ENCODE results near the gene PPL.
"Not testable (repeated sequence)": the region's sequence is repeated elsewhere in the genome, so short reads cannot be mapped to it uniquely, and the experiment has no call there.

PPL gene

GRCh38 chr16:4933871-4934395, 3.0 kb downstream of the PPL start:
- no peak for DNase-seq (ENCODE audit: low read depth in 3 of 3, low spot score in 1 of 3)

GRCh38 chr16:4933433-4933832, 3.5 kb downstream of the PPL start:
- no peak for DNase-seq (ENCODE audit: low read depth in 3 of 3, low spot score in 1 of 3)

- DNase-seq (ENCODE audit: low read depth in 3 of 3, low spot score in 1 of 3): no peak
These were observed 5.6 kb downstream of the PPL start for GRCh38 chr16:4931381-4931780.

GRCh38 chr16:4929619-4930018, 7.3 kb downstream of the PPL start:
- not testable (repeated sequence) for DNase-seq (ENCODE audit: low read depth in 3 of 3, low spot score in 1 of 3)

GRCh38 chr16:4928227-4928626, 8.7 kb downstream of the PPL start:
- no peak for DNase-seq (ENCODE audit: low read depth in 3 of 3, low spot score in 1 of 3)

- no peak for DNase-seq (ENCODE audit: low read depth in 3 of 3, low spot score in 1 of 3)
These were observed 9.3 kb downstream of the PPL start for GRCh38 chr16:4927661-4928060.

- DNase-seq (ENCODE audit: low read depth in 3 of 3, low spot score in 1 of 3): no peak
These were observed 10.0 kb downstream of the PPL start for GRCh38 chr16:4926928-4927327.

- no peak for DNase-seq (ENCODE audit: low read depth in 3 of 3, low spot score in 1 of 3)
These were observed 11.2 kb downstream of the PPL start for GRCh38 chr16:4925791-4926190.

- DNase-seq (ENCODE audit: low read depth in 3 of 3, low spot score in 1 of 3): no peak
These were observed 11.7 kb downstream of the PPL start for GRCh38 chr16:4925293-4925607.

GRCh38 chr16:4924593-4925292, 12.2 kb downstream of the PPL start:
- DNase-seq (ENCODE audit: low read depth in 3 of 3, low spot score in 1 of 3): no peak

GRCh38 chr16:4923853-4924252, 13.1 kb downstream of the PPL start:
- DNase-seq (ENCODE audit: low read depth in 3 of 3, low spot score in 1 of 3): no peak

GRCh38 chr16:4922721-4923342, 14.1 kb downstream of the PPL start:
- DNase-seq (ENCODE audit: low read depth in 3 of 3, low spot score in 1 of 3): no peak

GRCh38 chr16:4920826-4921225, 16.1 kb downstream of the PPL start:
- no peak for DNase-seq (ENCODE audit: low read depth in 3 of 3, low spot score in 1 of 3)

GRCh38 chr16:4918781-4919251, 18.1 kb downstream of the PPL start:
- no peak for DNase-seq (ENCODE audit: low read depth in 3 of 3, low spot score in 1 of 3)

GRCh38 chr16:4917117-4917516, 19.8 kb downstream of the PPL start:
- DNase-seq (ENCODE audit: low read depth in 3 of 3, low spot score in 1 of 3): no peak

GRCh38 chr16:4915226-4915761, 21.7 kb downstream of the PPL start:
- DNase-seq (ENCODE audit: low read depth in 3 of 3, low spot score in 1 of 3): no peak

- DNase-seq (ENCODE audit: low read depth in 3 of 3, low spot score in 1 of 3): no peak
These were observed 22.3 kb downstream of the PPL start for GRCh38 chr16:4914528-4915225.

GRCh38 chr16:4913774-4914525, 23.0 kb downstream of the PPL start:
- DNase-seq (ENCODE audit: low read depth in 3 of 3, low spot score in 1 of 3): no peak

- no peak for DNase-seq (ENCODE audit: low read depth in 3 of 3, low spot score in 1 of 3)
These were observed 23.7 kb downstream of the PPL start for GRCh38 chr16:4913130-4913773.

- DNase-seq (ENCODE audit: low read depth in 3 of 3, low spot score in 1 of 3): no peak
These were observed 25.0 kb downstream of the PPL start for GRCh38 chr16:4911970-4912386.

- no peak for DNase-seq (ENCODE audit: low read depth in 3 of 3, low spot score in 1 of 3)
These were observed 26.1 kb downstream of the PPL start for GRCh38 chr16:4910828-4911227.
